Stimulated activated CD4-positive, alpha-beta T cell treated with anti-CD3 and anti-CD28 coated beads, Interleukin-1b, Interleukin-23, amount 100 ng/mL, for 4 hours (primary cell): ENCODE data around the gene PLAC8.
"Not testable (repeated sequence)": the region's sequence is repeated elsewhere in the genome, so short reads cannot be mapped to it uniquely, and the experiment has no call there.

Experiments used
- DNase-seq, 2 donors: peaks; one replicate each; pipeline ENCODE4 v3.0.0-alpha.2; 2020; ENCODE audit warnings: low read depth in 2 of 2

Gene PLAC8

GRCh38 chr4:83112678-83113428, 1.7 kb downstream of the PLAC8 start:
- no peak for DNase-seq

- no peak for DNase-seq
These were observed 2.3 kb downstream of the PLAC8 start for GRCh38 chr4:83112231-83112630.

- DNase-seq: not testable (repeated sequence)
These were observed 2.8 kb downstream of the PLAC8 start for GRCh38 chr4:83111751-83112141.

- no peak for DNase-seq
These were observed 3.4 kb downstream of the PLAC8 start for GRCh38 chr4:83110970-83111750.

GRCh38 chr4:83110223-83110945, 4.1 kb downstream of the PLAC8 start:
- peak; percentile 78 to 87 for DNase-seq

- peak in 1 of 2 donors; percentile 43 for DNase-seq
These were observed 4.9 kb downstream of the PLAC8 start for GRCh38 chr4:83109480-83110222.

GRCh38 chr4:83108101-83108861, 6.2 kb downstream of the PLAC8 start:
- DNase-seq: no peak

GRCh38 chr4:83107631-83108030, 6.9 kb downstream of the PLAC8 start:
- peak in 1 of 2 donors; percentile 30 for DNase-seq

GRCh38 chr4:83104991-83105390, 9.5 kb downstream of the PLAC8 start:
- DNase-seq: no peak

- no peak for DNase-seq
These were observed 18.1 kb downstream of the PLAC8 start for GRCh38 chr4:83096397-83096796.

- DNase-seq: no peak
These were observed 21.4 kb downstream of the PLAC8 start for GRCh38 chr4:83093060-83093640.

- no peak for DNase-seq
These were observed 24.9 kb downstream of the PLAC8 start for GRCh38 chr4:83089410-83090157.

- DNase-seq: not testable (repeated sequence)
These were observed 29.6 kb downstream of the PLAC8 start for GRCh38 chr4:83084956-83085355.

GRCh38 chr4:83083925-83084475, 30.5 kb downstream of the PLAC8 start:
- DNase-seq: no peak

GRCh38 chr4:83082777-83083176, 31.8 kb downstream of the PLAC8 start:
- no peak for DNase-seq

- no peak for DNase-seq
These were observed 34.0 kb downstream of the PLAC8 start for GRCh38 chr4:83080561-83080960.

- DNase-seq: no peak
These were observed 39.0 kb downstream of the PLAC8 start for GRCh38 chr4:83075311-83076095.

- not testable (repeated sequence) for DNase-seq
These were observed 39.7 kb downstream of the PLAC8 start for GRCh38 chr4:83074783-83075182.
